ENCODE measurements around the gene LDB3. TPM values are rescaled to one million over a fixed set of nuclear protein-coding genes. Genes with fewer than 3 reads are reported as not detected.

LDB3 gene
- total and polyA plus RNA-seq, 2 of the 8 experiments (the other 6 are each of a cell fraction or from before 2014, with no cell fraction given): 0.20 to 0.43 TPM

- Histone ChIP-seq H3K23me2 (ENCODE audit: low read depth, low read length) (no peaks in the 10 kb centered on the region), H3K36me3 (ENCODE audit: control insufficient read depth in 2 of 4, insufficient read depth in 4 of 4, low read length in 3 of 4) (no peaks in the 10 kb centered on the region), H3K4me2 (ENCODE audit: insufficient read depth in 1 of 2, low read depth in 2 of 2, low read length in 2 of 2) (no peak overlapping the region), H3K14ac (ENCODE audit: insufficient read length) (no peak overlapping the region), H3K4ac (replicated peaks; ENCODE audit: insufficient read length, low read depth, low read length) (no peak overlapping the region), H3K27me3 (replicated peaks in 1 of 4; ENCODE audit: control insufficient read depth in 3 of 4, extremely low read depth in 1 of 4, insufficient read depth in 3 of 4, low read length in 3 of 4) (no peaks in the 10 kb centered on the region), H2BK5ac (ENCODE audit: low read depth, low read length) (no peak overlapping the region), H3K27ac (ENCODE audit: low read depth, low read length) (no peak overlapping the region), H2AK5ac (ENCODE audit: low read depth, low read length) (no peak overlapping the region), H3K23ac (ENCODE audit: insufficient read length) (no peak overlapping the region), H2BK20ac (ENCODE audit: low read length) (no peak overlapping the region), H3K18ac (ENCODE audit: extremely low read depth, low read length) (no peak overlapping the region), H2AFZ (ENCODE audit: low read length) (no peak overlapping the region), H3K4me1 (replicated peaks in 1 of 4; ENCODE audit: control insufficient read depth in 3 of 4, insufficient read depth in 4 of 4, low read length in 3 of 4) (peaks cover 0 to 19% (median 11%) of the 10 kb centered on the region in 4 experiments; a peak in 6 of 7 replicates), H2BK120ac (replicated peaks; ENCODE audit: low read depth, low read length) (no peak overlapping the region), H3K9ac (replicated peaks in 1 of 4; ENCODE audit: extremely low read depth in 1 of 4, low read depth in 3 of 4, low read length in 3 of 4) (no peak overlapping the region), H3K56ac (replicated peaks; ENCODE audit: insufficient read length, low read depth, low read length) (no peak overlapping the region), H2BK15ac (ENCODE audit: low read length) (0 out of 2 replicates have a peak overlapping the region, but pooled peaks have one; percentile 18), H4K5ac (ENCODE audit: insufficient read length, low read depth, low read length) (no peak overlapping the region), H4K91ac (replicated peaks; ENCODE audit: insufficient read length, low read length) (peak overlapping the region; percentile 41), H3K4me3 (ENCODE audit: extremely low read depth in 1 of 4, insufficient read depth in 2 of 4, low read depth in 3 of 4, low read length in 4 of 4) (no peak overlapping the region), H2BK12ac (ENCODE audit: low read depth, low read length) (no peak overlapping the region), H3K79me1 (ENCODE audit: low read depth, low read length) (no peaks in the 10 kb centered on the region), H4K20me1 (replicated peaks in 1 of 2; ENCODE audit: control insufficient read depth in 1 of 2, insufficient read depth in 2 of 2, low read length in 2 of 2) (no peaks in the 10 kb centered on the region), H3K9me3 (ENCODE audit: insufficient read depth in 2 of 2, low read depth in 1 of 2, low read length in 1 of 2) (no peaks in the 10 kb centered on the region), H3K79me2 (ENCODE audit: control insufficient read depth in 1 of 2, insufficient read depth in 2 of 2, low read length in 2 of 2) (no peaks in the 10 kb centered on the region), H4K8ac (ENCODE audit: extremely low read depth, insufficient read depth, low read length) (no peak overlapping the region)
- FAIRE-seq (no peak), DNase-seq (ENCODE audit: low read depth in 1 of 2, low spot score in 2 of 2) (no peak)
- POLR2A ChIA-PET (ENCODE audit: partially characterized antibody): interaction anchor here (1.0 kb wide), 1 partner anchor 75 kb away, joined by 3 read pairs; no protein-coding TSS in a partner anchor
- CTCF ChIA-PET (ENCODE audit: partially characterized antibody): interaction anchor here (1.1 to 13.4 kb wide), 7 partner anchors 9 to 142 kb away, joined by 3 to 105 read pairs (median 4); no protein-coding TSS in a partner anchor
- TF ChIP-seq TCF12 (IDR thresholded peaks at IDR 0.05; ENCODE audit: low read depth, low read length) (no peak), SP2 (IDR thresholded peaks at IDR 0.05; ENCODE audit: low read length) (no peak), RXRA (IDR thresholded peaks at IDR 0.05; ENCODE audit: insufficient read depth, low read depth, low read length) (no peak), SIRT6 (IDR thresholded peaks at IDR 0.05; ENCODE audit: low read length) (no peak), BRCA1 (IDR thresholded peaks at IDR 0.05; ENCODE audit: low read depth, low read length) (no peak), TAF7 (optimal IDR thresholded peaks at IDR 0.05; ENCODE audit: borderline replicate concordance, low read depth, low read length) (no peak), POU5F1 (IDR thresholded peaks at IDR 0.05; ENCODE audit: low read depth, low read length) (no peak), NRF1 (IDR thresholded peaks at IDR 0.05; ENCODE audit: low read depth, low read length) (no peak)
- 89% methylated on average over 7 of the region's 7 CpGs; no CpG with 5 or more reads in 1 of the 2 experiments for WGBS, 2 experiments (ENCODE audit: extremely low coverage in 1 of 2, insufficient coverage in 1 of 2, insufficient read length in 1 of 2, insufficient replicate concordance in 2 of 2, low coverage in 1 of 2, low lambda C conversion rate in 2 of 2, missing lambda C conversion rate in 1 of 2)
These were observed 1.8 kb upstream of the LDB3 start for GRCh38 chr10:86666538-86666937.

Data from H1 (cell line).